WTC11 (cell line): ENCODE measurements around the gene VWA5B1. TPM values are rescaled to one million over a fixed set of nuclear protein-coding genes. Genes with fewer than 3 reads are reported as not detected.

Experiments
- ATAC-seq: fragments of 200-7000 bp; cut with Tn5 transposase; 2 replicates; pipeline ENCODE4 v1.10.0; 2021; ENCODE audit warnings: mild to moderate bottlenecking, moderate library complexity
- CTCF ChIA-PET: fragments of 300-600 bp; sonication (Branson Sonifier 250); formaldehyde crosslinking; loops from one replicate; lab custom pipeline; 2021; ENCODE audit warnings: antibody characterized with exemption; lab: Charles Lee
- POLR2A ChIA-PET: fragments of 350-600 bp; sonication (Branson Sonifier 250); formaldehyde crosslinking; loops from one replicate; lab custom pipeline; 2021; ENCODE audit warnings: antibody characterized with exemption; lab: Charles Lee
- DNase-seq: peaks from one replicate; pipeline ENCODE4 v3.0.0; 2021; ENCODE audit warnings: low spot score
- H3K27ac Mint-ChIP-seq: 2 replicates; pipeline ENCODE4 v1.8.0; 2021; ENCODE audit warnings: mixed read lengths
- H3K27me3 Mint-ChIP-seq: 2 replicates; pipeline ENCODE4 v1.8.0; 2021; ENCODE audit warnings: low read depth, mild to moderate bottlenecking, moderate library complexity, mixed read lengths
- H3K36me3 Mint-ChIP-seq: 2 replicates; pipeline ENCODE4 v1.8.0; 2021; ENCODE audit warnings: mixed read lengths
- H3K4me1 Mint-ChIP-seq: 2 replicates; pipeline ENCODE4 v1.8.0; 2022; ENCODE audit warnings: mixed read lengths
- H3K4me3 Mint-ChIP-seq: 2 replicates; pipeline ENCODE4 v1.8.0; 2021; ENCODE audit warnings: mild to moderate bottlenecking, moderate library complexity, mixed read lengths
- H3K9me3 Mint-ChIP-seq: 2 replicates; pipeline ENCODE4 v1.8.0; 2021; ENCODE audit warnings: mixed read lengths
- CREB1 ChIP-seq: sonication (generic); formaldehyde crosslinking; IDR thresholded peaks from 2 replicates; pipeline ENCODE4 v1.8.0; 2023; ENCODE audit warnings: mild to moderate bottlenecking, missing genetic modification reagents
- ELF4 ChIP-seq: sonication (generic); formaldehyde crosslinking; IDR thresholded peaks from 2 replicates; pipeline ENCODE4 v1.8.1; 2022; ENCODE audit warnings: low read depth, mild to moderate bottlenecking, moderate library complexity, missing genetic modification reagents
- FOXP1 ChIP-seq: sonication (generic); formaldehyde crosslinking; IDR thresholded peaks from 2 replicates; pipeline ENCODE4 v1.8.0; 2022; ENCODE audit warnings: missing genetic modification reagents, mild to moderate bottlenecking, moderate library complexity, borderline replicate concordance
- GTF2I ChIP-seq: fragments of 250-450 bp; sonication (Bioruptor Pico); conservative IDR thresholded peaks from 2 replicates; pipeline ENCODE4 v1.4.0; 2021; ENCODE audit warnings: mild to moderate bottlenecking
- NFATC4 ChIP-seq: fragments of 250-450 bp; sonication (Bioruptor Pico); IDR thresholded peaks from 2 replicates; pipeline ENCODE4 v1.9.0; 2021; ENCODE audit warnings: mild to moderate bottlenecking
- RORB ChIP-seq: fragments of 250-450 bp; sonication (Bioruptor Pico); IDR thresholded peaks from 2 replicates; pipeline ENCODE4 v1.9.0; 2021; ENCODE audit warnings: mild to moderate bottlenecking
- SP1 ChIP-seq: sonication (generic); formaldehyde crosslinking; conservative IDR thresholded peaks from 2 replicates; pipeline ENCODE4 v1.8.1; 2022; ENCODE audit warnings: missing genetic modification reagents
- TEAD1 ChIP-seq: sonication (generic); formaldehyde crosslinking; IDR thresholded peaks from 2 replicates; pipeline ENCODE4 v1.8.0; 2022; ENCODE audit warnings: mild to moderate bottlenecking, missing genetic modification reagents
- TEAD4 ChIP-seq: sonication (generic); formaldehyde crosslinking; IDR thresholded peaks from 2 replicates; pipeline ENCODE4 v1.8.0; 2022; ENCODE audit warnings: mild to moderate bottlenecking, missing genetic modification reagents
- ZNF232 ChIP-seq: sonication (generic); formaldehyde crosslinking; IDR thresholded peaks from 2 replicates; pipeline ENCODE4 v1.8.0; 2022; ENCODE audit warnings: mild to moderate bottlenecking, missing genetic modification reagents
- ZNF263 ChIP-seq: sonication (generic); formaldehyde crosslinking; IDR thresholded peaks from 2 replicates; pipeline ENCODE4 v1.8.1; 2022; ENCODE audit warnings: low read depth, mild to moderate bottlenecking, moderate library complexity, missing genetic modification reagents
- ZNF317 ChIP-seq: sonication (generic); formaldehyde crosslinking; IDR thresholded peaks from 2 replicates; pipeline ENCODE4 v1.8.1; 2023; ENCODE audit warnings: low read depth, mild to moderate bottlenecking, moderate library complexity, missing genetic modification reagents, borderline replicate concordance
- ZNF396 ChIP-seq: fragments of 250-450 bp; sonication (Bioruptor Pico); IDR thresholded peaks from 2 replicates; pipeline ENCODE4 v1.8.0; 2021; ENCODE audit warnings: mild to moderate bottlenecking, moderate library complexity, borderline replicate concordance
- ZNF416 ChIP-seq: fragments of 250-450 bp; sonication (Bioruptor Pico); IDR thresholded peaks from 2 replicates; pipeline ENCODE4 v1.9.0; 2021; ENCODE audit warnings: mild to moderate bottlenecking, inconsistent platforms
- ZNF423 ChIP-seq: fragments of 250-450 bp; sonication (Bioruptor Pico); IDR thresholded peaks from 2 replicates; pipeline ENCODE4 v2.1.2; 2022; ENCODE audit warnings: mild to moderate bottlenecking, moderate library complexity
- total RNA-seq: library from RNA; stranded (reverse); gene quantifications from 3 replicates; pipeline ENCODE4 v1.2.3, GENCODE V29; 2021
- TF ChIP-seq, protein P1 (sequence below): sonication (generic); formaldehyde crosslinking; IDR thresholded peaks from 2 replicates; pipeline ENCODE4 v1.8.0; 2023; ENCODE audit warnings: mild to moderate bottlenecking, missing genetic modification reagents
- TF ChIP-seq, protein P2 (sequence below): sonication (generic); formaldehyde crosslinking; IDR thresholded peaks from 2 replicates; pipeline ENCODE4 v1.8.1; 2023; ENCODE audit warnings: mild to moderate bottlenecking, missing genetic modification reagents
- TF ChIP-seq, protein P3 (sequence below): sonication (generic); formaldehyde crosslinking; IDR thresholded peaks from 2 replicates; pipeline ENCODE4 v1.8.1; 2023; ENCODE audit warnings: mild to moderate bottlenecking, missing genetic modification reagents, borderline replicate concordance
- TF ChIP-seq, protein P4 (sequence below): sonication (generic); formaldehyde crosslinking; conservative IDR thresholded peaks from 2 replicates; pipeline ENCODE4 v1.8.1; 2022; ENCODE audit warnings: mild to moderate bottlenecking, missing genetic modification reagents
- TF ChIP-seq, protein P5 (sequence below): sonication (generic); formaldehyde crosslinking; conservative IDR thresholded peaks from 2 replicates; pipeline ENCODE4 v1.8.1; 2023; ENCODE audit warnings: mild to moderate bottlenecking, low read depth, missing genetic modification reagents, moderate library complexity

VWA5B1 gene
- total RNA-seq, 1 experiment from 2014 or later = 1.5 TPM

DNA sequence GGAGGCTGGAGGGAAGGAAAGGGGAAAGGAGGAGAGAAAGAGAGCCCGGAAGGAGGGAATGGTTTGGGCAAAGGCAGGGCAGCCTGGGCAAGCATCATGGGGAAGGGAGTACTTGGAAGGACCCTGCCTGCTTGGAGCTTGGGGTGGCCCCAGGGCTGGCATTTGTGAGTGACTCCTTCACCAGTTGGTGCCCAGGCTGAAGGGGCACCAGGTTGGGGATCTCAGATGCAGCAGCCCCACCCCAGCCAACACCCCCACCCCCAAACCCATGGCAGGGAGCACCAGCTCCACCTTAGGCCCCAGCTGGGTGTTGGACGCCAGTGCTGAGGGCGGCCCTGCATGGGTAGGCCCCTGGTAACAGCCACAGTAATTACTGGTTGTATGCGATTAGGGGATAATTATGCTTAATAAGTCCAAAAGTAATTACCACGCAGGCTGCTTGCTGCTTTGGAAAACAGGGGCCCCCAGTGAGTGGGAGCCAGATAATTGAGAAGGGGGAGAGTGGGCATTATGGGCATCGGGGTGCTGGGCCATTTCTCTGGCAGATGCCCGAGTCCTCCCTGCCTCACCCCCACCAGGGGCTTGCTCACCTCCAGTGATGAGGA lies 78.3 kb downstream of the VWA5B1 start (continued):
- TF ChIP-seq, protein P1, sequence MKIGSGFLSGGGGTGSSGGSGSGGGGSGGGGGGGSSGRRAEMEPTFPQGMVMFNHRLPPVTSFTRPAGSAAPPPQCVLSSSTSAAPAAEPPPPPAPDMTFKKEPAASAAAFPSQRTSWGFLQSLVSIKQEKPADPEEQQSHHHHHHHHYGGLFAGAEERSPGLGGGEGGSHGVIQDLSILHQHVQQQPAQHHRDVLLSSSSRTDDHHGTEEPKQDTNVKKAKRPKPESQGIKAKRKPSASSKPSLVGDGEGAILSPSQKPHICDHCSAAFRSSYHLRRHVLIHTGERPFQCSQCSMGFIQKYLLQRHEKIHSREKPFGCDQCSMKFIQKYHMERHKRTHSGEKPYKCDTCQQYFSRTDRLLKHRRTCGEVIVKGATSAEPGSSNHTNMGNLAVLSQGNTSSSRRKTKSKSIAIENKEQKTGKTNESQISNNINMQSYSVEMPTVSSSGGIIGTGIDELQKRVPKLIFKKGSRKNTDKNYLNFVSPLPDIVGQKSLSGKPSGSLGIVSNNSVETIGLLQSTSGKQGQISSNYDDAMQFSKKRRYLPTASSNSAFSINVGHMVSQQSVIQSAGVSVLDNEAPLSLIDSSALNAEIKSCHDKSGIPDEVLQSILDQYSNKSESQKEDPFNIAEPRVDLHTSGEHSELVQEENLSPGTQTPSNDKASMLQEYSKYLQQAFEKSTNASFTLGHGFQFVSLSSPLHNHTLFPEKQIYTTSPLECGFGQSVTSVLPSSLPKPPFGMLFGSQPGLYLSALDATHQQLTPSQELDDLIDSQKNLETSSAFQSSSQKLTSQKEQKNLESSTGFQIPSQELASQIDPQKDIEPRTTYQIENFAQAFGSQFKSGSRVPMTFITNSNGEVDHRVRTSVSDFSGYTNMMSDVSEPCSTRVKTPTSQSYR (CRISPR knock-in tag) = no peak
- TF ChIP-seq RORB (CRISPR knock-in tag) (no peak), ELF4 (CRISPR knock-in tag) (no peak), CREB1 (CRISPR knock-in tag) (no peak), TEAD1 (CRISPR knock-in tag) (no peak)
- TF ChIP-seq, protein P2, sequence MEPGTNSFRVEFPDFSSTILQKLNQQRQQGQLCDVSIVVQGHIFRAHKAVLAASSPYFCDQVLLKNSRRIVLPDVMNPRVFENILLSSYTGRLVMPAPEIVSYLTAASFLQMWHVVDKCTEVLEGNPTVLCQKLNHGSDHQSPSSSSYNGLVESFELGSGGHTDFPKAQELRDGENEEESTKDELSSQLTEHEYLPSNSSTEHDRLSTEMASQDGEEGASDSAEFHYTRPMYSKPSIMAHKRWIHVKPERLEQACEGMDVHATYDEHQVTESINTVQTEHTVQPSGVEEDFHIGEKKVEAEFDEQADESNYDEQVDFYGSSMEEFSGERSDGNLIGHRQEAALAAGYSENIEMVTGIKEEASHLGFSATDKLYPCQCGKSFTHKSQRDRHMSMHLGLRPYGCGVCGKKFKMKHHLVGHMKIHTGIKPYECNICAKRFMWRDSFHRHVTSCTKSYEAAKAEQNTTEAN (CRISPR knock-in tag) = no peak
- TF ChIP-seq, protein P3, sequence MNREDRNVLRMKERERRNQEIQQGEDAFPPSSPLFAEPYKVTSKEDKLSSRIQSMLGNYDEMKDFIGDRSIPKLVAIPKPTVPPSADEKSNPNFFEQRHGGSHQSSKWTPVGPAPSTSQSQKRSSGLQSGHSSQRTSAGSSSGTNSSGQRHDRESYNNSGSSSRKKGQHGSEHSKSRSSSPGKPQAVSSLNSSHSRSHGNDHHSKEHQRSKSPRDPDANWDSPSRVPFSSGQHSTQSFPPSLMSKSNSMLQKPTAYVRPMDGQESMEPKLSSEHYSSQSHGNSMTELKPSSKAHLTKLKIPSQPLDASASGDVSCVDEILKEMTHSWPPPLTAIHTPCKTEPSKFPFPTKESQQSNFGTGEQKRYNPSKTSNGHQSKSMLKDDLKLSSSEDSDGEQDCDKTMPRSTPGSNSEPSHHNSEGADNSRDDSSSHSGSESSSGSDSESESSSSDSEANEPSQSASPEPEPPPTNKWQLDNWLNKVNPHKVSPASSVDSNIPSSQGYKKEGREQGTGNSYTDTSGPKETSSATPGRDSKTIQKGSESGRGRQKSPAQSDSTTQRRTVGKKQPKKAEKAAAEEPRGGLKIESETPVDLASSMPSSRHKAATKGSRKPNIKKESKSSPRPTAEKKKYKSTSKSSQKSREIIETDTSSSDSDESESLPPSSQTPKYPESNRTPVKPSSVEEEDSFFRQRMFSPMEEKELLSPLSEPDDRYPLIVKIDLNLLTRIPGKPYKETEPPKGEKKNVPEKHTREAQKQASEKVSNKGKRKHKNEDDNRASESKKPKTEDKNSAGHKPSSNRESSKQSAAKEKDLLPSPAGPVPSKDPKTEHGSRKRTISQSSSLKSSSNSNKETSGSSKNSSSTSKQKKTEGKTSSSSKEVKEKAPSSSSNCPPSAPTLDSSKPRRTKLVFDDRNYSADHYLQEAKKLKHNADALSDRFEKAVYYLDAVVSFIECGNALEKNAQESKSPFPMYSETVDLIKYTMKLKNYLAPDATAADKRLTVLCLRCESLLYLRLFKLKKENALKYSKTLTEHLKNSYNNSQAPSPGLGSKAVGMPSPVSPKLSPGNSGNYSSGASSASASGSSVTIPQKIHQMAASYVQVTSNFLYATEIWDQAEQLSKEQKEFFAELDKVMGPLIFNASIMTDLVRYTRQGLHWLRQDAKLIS (CRISPR knock-in tag) = no peak

DNA sequence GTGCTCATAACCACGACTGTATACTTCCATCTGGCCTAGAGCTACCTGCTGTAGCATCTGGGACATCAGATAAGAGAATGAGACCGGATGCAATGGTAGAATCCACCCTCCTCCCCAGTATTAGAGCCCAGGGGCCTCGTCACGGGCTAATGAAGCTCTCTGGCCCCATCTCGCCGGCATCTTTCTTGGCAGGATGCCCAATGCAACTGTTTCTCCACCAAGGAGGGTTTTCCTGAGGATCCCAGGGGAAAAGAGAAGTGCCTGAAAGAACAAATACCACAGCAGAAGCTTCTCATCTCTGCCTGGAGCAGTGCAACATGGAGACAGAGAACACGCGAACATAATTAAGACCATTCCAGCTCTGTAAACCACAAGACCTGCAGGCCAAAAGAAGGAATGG lies 80.0 kb downstream of the VWA5B1 start:
- no peak for ATAC-seq
- Mint-ChIP-seq H3K9me3 (no peaks in the 10 kb centered on the region), H3K4me1 (0 out of 2 replicates have a peak, but pooled peaks cover 8% of the 10 kb centered on the region), H3K27me3 (peaks cover 86% of the 10 kb centered on the region), H3K4me3 (no peak overlapping the region), H3K27ac (no peak overlapping the region), H3K36me3 (no peaks in the 10 kb centered on the region)
- no peak for DNase-seq
- POLR2A ChIA-PET = no interaction called here
- CTCF ChIA-PET = interaction anchor here (1.5 to 2.0 kb wide), 4 partner anchors 9 to 157 kb away, joined by 3 to 9 read pairs (median 6); no protein-coding TSS in a partner anchor
- TF ChIP-seq ZNF263 (CRISPR knock-in tag) (no peak), ZNF232 (CRISPR knock-in tag) (no peak), ZNF317 (no peak), FOXP1 (no peak), ZNF396 (no peak), ZNF423 (CRISPR knock-in tag) (no peak)

DNA sequence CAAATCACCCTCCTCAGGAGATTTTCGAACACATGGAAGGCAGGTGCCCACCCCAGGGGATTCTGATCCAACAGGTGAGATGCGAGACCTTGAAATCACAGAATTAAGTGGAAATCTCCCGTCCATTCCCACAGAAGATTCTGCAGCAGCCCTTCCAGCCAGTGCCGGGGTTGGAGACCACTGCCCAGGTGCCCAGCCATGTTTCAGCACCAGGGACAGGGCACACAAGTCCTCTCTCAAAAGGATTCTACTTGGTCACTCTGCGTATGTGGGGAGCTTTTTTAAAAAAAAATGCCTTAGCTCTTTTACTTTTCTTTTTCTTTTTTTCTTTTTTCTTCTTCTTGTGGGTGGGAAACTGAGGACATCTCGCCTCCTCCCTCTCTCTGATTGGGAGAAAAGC lies 80.7 kb downstream of the VWA5B1 start:
- H3K36me3 Mint-ChIP-seq = no peaks in the 10 kb centered on the region
- H3K27me3 Mint-ChIP-seq = peaks cover 86% of the 10 kb centered on the region
- no peak overlapping the region for H3K27ac Mint-ChIP-seq
- POLR2A ChIA-PET = no interaction called here
- no peaks in the 10 kb centered on the region for H3K9me3 Mint-ChIP-seq
- peak; percentile 65 for DNase-seq
- CTCF ChIA-PET = interaction anchor here (1.5 to 2.0 kb wide), 4 partner anchors 10 to 158 kb away, joined by 3 to 9 read pairs (median 6); no protein-coding TSS in a partner anchor
- 0 out of 2 replicates have a peak, but pooled peaks cover 11% of the 10 kb centered on the region for H3K4me1 Mint-ChIP-seq
- TF ChIP-seq ZNF416 (CRISPR knock-in tag) (no peak), GTF2I (CRISPR knock-in tag) (no peak), SP1 (no peak), NFATC4 (CRISPR knock-in tag) (no peak), TEAD4 (CRISPR knock-in tag) (no peak)
- TF ChIP-seq, protein P1 (CRISPR knock-in tag) = no peak
- TF ChIP-seq, protein P4, sequence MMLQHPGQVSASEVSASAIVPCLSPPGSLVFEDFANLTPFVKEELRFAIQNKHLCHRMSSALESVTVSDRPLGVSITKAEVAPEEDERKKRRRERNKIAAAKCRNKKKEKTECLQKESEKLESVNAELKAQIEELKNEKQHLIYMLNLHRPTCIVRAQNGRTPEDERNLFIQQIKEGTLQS (CRISPR knock-in tag) = no peak
- TF ChIP-seq, protein P5, sequence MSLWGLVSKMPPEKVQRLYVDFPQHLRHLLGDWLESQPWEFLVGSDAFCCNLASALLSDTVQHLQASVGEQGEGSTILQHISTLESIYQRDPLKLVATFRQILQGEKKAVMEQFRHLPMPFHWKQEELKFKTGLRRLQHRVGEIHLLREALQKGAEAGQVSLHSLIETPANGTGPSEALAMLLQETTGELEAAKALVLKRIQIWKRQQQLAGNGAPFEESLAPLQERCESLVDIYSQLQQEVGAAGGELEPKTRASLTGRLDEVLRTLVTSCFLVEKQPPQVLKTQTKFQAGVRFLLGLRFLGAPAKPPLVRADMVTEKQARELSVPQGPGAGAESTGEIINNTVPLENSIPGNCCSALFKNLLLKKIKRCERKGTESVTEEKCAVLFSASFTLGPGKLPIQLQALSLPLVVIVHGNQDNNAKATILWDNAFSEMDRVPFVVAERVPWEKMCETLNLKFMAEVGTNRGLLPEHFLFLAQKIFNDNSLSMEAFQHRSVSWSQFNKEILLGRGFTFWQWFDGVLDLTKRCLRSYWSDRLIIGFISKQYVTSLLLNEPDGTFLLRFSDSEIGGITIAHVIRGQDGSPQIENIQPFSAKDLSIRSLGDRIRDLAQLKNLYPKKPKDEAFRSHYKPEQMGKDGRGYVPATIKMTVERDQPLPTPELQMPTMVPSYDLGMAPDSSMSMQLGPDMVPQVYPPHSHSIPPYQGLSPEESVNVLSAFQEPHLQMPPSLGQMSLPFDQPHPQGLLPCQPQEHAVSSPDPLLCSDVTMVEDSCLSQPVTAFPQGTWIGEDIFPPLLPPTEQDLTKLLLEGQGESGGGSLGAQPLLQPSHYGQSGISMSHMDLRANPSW (CRISPR knock-in tag) = no peak
- ATAC-seq = no peak
- no peak overlapping the region for H3K4me3 Mint-ChIP-seq
